ENCODE results near the gene DLGAP1.
"Not testable (repeated sequence)": the region's sequence is repeated elsewhere in the genome, so short reads cannot be mapped to it uniquely, and the experiment has no call there.

Gene DLGAP1

DNA sequence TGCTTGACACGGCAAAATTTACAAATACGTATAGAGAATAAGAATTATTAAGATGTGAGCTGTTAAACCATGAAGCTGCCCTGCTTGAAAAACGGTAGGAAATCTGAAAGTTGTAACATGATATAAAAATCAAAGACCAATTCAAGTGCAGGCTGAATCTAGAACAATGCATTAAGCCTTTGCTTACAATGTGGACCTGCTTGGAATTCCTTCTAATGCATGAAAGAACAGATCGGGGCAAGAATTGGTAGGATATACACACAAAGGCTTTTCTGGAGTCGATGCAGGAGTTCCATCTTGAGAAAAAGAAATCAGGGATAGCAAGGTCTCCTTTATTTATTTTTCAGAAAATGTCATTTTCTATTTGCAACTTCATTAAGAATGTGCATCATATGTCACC, 136.8 kb downstream of the DLGAP1 start:
- no peak for DNase-seq (ENCODE audit: low read depth in 1 of 2, low spot score in 1 of 2)
- H3K4me3 ChIP-seq (replicated peaks; ENCODE audit: insufficient read depth, low read length): no peak overlapping the region
- no peak overlapping the region for H3K27ac ChIP-seq (replicated peaks)
- TF ChIP-seq GABPA (IDR thresholded peaks at IDR 0.05; ENCODE audit: low read depth) (no peak), SPI1 (IDR thresholded peaks at IDR 0.05; ENCODE audit: borderline replicate concordance, low read depth) (no peak), POLR2AphosphoS5 (IDR thresholded peaks at IDR 0.05; ENCODE audit: low read depth) (no peak)
- TF ChIP-seq, protein P1, sequence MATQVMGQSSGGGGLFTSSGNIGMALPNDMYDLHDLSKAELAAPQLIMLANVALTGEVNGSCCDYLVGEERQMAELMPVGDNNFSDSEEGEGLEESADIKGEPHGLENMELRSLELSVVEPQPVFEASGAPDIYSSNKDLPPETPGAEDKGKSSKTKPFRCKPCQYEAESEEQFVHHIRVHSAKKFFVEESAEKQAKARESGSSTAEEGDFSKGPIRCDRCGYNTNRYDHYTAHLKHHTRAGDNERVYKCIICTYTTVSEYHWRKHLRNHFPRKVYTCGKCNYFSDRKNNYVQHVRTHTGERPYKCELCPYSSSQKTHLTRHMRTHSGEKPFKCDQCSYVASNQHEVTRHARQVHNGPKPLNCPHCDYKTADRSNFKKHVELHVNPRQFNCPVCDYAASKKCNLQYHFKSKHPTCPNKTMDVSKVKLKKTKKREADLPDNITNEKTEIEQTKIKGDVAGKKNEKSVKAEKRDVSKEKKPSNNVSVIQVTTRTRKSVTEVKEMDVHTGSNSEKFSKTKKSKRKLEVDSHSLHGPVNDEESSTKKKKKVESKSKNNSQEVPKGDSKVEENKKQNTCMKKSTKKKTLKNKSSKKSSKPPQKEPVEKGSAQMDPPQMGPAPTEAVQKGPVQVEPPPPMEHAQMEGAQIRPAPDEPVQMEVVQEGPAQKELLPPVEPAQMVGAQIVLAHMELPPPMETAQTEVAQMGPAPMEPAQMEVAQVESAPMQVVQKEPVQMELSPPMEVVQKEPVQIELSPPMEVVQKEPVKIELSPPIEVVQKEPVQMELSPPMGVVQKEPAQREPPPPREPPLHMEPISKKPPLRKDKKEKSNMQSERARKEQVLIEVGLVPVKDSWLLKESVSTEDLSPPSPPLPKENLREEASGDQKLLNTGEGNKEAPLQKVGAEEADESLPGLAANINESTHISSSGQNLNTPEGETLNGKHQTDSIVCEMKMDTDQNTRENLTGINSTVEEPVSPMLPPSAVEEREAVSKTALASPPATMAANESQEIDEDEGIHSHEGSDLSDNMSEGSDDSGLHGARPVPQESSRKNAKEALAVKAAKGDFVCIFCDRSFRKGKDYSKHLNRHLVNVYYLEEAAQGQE (IDR thresholded peaks at IDR 0.05; ENCODE audit: insufficient replicate concordance, low read depth): no peak
- TF ChIP-seq, protein P2, sequence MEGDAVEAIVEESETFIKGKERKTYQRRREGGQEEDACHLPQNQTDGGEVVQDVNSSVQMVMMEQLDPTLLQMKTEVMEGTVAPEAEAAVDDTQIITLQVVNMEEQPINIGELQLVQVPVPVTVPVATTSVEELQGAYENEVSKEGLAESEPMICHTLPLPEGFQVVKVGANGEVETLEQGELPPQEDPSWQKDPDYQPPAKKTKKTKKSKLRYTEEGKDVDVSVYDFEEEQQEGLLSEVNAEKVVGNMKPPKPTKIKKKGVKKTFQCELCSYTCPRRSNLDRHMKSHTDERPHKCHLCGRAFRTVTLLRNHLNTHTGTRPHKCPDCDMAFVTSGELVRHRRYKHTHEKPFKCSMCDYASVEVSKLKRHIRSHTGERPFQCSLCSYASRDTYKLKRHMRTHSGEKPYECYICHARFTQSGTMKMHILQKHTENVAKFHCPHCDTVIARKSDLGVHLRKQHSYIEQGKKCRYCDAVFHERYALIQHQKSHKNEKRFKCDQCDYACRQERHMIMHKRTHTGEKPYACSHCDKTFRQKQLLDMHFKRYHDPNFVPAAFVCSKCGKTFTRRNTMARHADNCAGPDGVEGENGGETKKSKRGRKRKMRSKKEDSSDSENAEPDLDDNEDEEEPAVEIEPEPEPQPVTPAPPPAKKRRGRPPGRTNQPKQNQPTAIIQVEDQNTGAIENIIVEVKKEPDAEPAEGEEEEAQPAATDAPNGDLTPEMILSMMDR (IDR thresholded peaks at IDR 0.05; ENCODE audit: insufficient read depth, low read length): no peak
- no peaks in the 10 kb centered on the region for H3K27me3 ChIP-seq (ENCODE audit: insufficient read depth, poor library complexity, severe bottlenecking)

DNA sequence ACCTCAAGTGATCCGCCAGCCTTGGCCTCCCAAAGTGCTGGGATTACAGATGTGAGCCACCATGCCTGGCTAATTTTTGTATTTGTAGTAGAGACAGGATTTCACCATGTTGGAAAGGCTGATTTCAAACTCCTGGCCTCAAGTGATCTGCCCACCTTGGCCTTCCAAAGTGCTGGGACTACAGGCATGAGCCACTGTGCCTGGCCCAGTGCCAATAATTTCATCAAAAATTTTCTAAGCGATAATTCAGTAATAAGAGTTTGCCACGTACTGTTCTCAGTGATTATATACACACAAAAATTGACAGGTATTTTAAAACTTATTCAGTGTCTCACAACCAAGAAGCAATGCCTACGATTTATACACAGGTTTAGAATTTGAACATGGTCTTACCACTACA, 143.2 kb downstream of the DLGAP1 start:
- H3K4me3 ChIP-seq (replicated peaks; ENCODE audit: insufficient read depth, low read length); H3K27ac ChIP-seq (replicated peaks); H3K27me3 ChIP-seq (ENCODE audit: insufficient read depth, poor library complexity, severe bottlenecking); DNase-seq (ENCODE audit: low read depth in 1 of 2, low spot score in 1 of 2): not testable (repeated sequence)

DNA sequence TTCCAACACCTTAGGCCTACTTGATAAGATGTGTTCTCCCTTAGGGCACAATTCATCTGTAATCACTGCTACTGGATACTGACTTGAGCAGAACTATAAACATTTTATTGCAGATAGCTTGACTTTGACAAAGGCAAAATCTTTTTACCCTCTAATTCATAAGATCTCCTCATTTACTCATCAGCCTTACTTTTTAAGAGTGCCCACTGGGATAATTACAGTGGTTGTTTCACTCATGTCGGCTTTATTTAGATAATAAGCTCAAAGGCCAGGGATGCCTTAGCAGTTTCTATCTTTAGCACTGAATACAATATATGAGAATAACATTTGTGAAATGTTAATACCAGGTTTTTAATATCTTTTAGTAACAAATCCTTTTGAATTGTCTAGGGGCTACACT, 144.0 kb downstream of the DLGAP1 start:
- no peak overlapping the region for H3K4me3 ChIP-seq (replicated peaks; ENCODE audit: insufficient read depth, low read length)
- H3K27ac ChIP-seq (replicated peaks): no peak overlapping the region
- H3K27me3 ChIP-seq (ENCODE audit: insufficient read depth, poor library complexity, severe bottlenecking): no peaks in the 10 kb centered on the region

DNA sequence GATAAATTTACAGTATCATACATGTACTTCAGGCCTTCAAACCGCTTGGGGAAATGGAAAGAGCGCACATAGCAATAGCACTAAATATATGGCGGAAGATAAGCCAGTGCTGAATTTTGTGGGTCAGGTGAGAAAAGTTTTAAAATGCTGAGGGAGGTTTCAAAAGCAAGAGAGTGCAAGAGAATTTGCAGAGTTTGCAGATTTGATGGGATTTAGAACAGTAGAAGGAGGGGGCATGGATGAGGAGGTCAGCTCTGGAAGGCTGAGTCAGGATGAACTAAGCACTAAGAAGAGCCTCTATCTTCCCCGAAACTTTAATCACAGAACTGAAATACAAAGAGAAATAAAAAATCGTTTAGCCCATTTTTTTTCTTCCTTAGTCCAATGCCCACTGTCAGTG, 145.9 kb downstream of the DLGAP1 start:
- Histone ChIP-seq H3K27me3 (ENCODE audit: insufficient read depth, poor library complexity, severe bottlenecking) (no peaks in the 10 kb centered on the region), H3K27ac (replicated peaks) (no peak overlapping the region), H3K4me3 (replicated peaks; ENCODE audit: insufficient read depth, low read length) (no peak overlapping the region)
- no peak for TF ChIP-seq GABPA (IDR thresholded peaks at IDR 0.05; ENCODE audit: low read depth)
- TF ChIP-seq, protein P2 (IDR thresholded peaks at IDR 0.05; ENCODE audit: insufficient read depth, low read length): no peak
- no peak for TF ChIP-seq POLR2AphosphoS5 (IDR thresholded peaks at IDR 0.05; ENCODE audit: low read depth)
- TF ChIP-seq SPI1 (IDR thresholded peaks at IDR 0.05; ENCODE audit: borderline replicate concordance, low read depth): no peak
- TF ChIP-seq, protein P1 (IDR thresholded peaks at IDR 0.05; ENCODE audit: insufficient replicate concordance, low read depth): no peak
- DNase-seq (ENCODE audit: low read depth in 1 of 2, low spot score in 1 of 2): no peak

More for the DNA sequence above, 144.0 kb downstream of the DLGAP1 start:
- no peak for TF ChIP-seq SPI1 (IDR thresholded peaks at IDR 0.05; ENCODE audit: borderline replicate concordance, low read depth)
- TF ChIP-seq GABPA (IDR thresholded peaks at IDR 0.05; ENCODE audit: low read depth): no peak
- TF ChIP-seq POLR2AphosphoS5 (IDR thresholded peaks at IDR 0.05; ENCODE audit: low read depth): no peak
- TF ChIP-seq, protein P1 (IDR thresholded peaks at IDR 0.05; ENCODE audit: insufficient replicate concordance, low read depth): no peak
- TF ChIP-seq, protein P2 (IDR thresholded peaks at IDR 0.05; ENCODE audit: insufficient read depth, low read length): no peak
- DNase-seq (ENCODE audit: low read depth in 1 of 2, low spot score in 1 of 2): no peak

Data from HL-60 (cell line).